Measurements from ENCODE around the gene GINS3. TPM values are rescaled to one million over a fixed set of nuclear protein-coding genes. Genes with fewer than 3 reads are reported as not detected.

Gene GINS3
- polyA plus RNA-seq, 1 donor (not counting 4 experiments of a cell fraction or from before 2014, with no cell fraction given), result 10.1 TPM

DNA sequence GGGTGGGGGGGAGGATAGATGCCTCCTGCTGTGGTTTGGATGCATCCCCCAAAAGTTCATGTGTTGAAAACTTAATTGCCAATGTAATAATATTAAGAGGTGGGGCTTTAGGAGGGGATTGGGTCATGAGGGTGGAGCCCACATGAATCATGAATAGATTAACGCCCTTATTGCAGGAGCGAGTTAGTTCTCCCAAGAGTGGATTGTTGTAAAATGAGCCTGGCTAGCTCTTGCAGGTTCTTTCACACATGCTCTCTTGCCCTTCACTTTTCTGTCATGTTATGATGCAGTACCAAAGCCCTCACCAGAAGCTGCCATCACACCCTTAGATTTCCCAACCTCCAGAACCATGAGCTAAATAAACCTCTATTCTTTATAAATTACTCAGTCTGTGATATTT, 52.0 kb downstream of the GINS3 start:
- Histone ChIP-seq H3K27me3 (ENCODE audit: control insufficient read depth, extremely low read depth, insufficient read depth, low read length) (no peaks in the 10 kb centered on the region), H3K36me3 (ENCODE audit: control insufficient read depth in 2 of 2, extremely low read depth in 1 of 2, insufficient read depth in 2 of 2, low read length in 2 of 2) (no peaks in the 10 kb centered on the region), H3K9ac (ENCODE audit: control insufficient read depth, extremely low read depth, insufficient read depth, low read length) (no peak overlapping the region), H3K79me2 (ENCODE audit: control insufficient read depth, insufficient read depth, low read length) (no peaks in the 10 kb centered on the region), H4K20me1 (ENCODE audit: control insufficient read depth, extremely low read depth, insufficient read depth, low read length) (no peaks in the 10 kb centered on the region), H3K4me3 (ENCODE audit: control insufficient read depth in 2 of 3, extremely low read depth in 1 of 3, insufficient read depth in 2 of 3, low read depth in 1 of 3, low read length in 3 of 3) (no peak overlapping the region), H3K9me3 (ENCODE audit: control insufficient read depth, low read depth, low read length) (no peaks in the 10 kb centered on the region), H3K9me1 (ENCODE audit: control insufficient read depth, extremely low read depth, insufficient read depth, low read length) (no peaks in the 10 kb centered on the region), H3K27ac (ENCODE audit: control insufficient read depth, insufficient read depth, low read length) (no peak overlapping the region), H2AFZ (ENCODE audit: control insufficient read depth, low read length) (no peak overlapping the region), H3K4me2 (ENCODE audit: control insufficient read depth, extremely low read depth, insufficient read depth, low read depth, low read length) (no peak overlapping the region), H3K4me1 (ENCODE audit: control insufficient read depth, extremely low read depth, insufficient read depth, low read length) (no peaks in the 10 kb centered on the region)
- TF ChIP-seq EZH2 (IDR thresholded peaks at IDR 0.05; ENCODE audit: low read length) (no peak), CTCF (optimal IDR thresholded peaks at IDR 0.05 in 1 of 3, IDR thresholded peaks at IDR 0.05 in 1 of 3, conservative IDR thresholded peaks at IDR 0.05 in 1 of 3; ENCODE audit: extremely low read depth in 1 of 3, insufficient read depth in 2 of 3, low read length in 3 of 3) (no peak)
- dilution Hi-C loops (cut with MboI; ENCODE audit: extremely low pct_ligation_motif_present, low sequenced_read_pairs), result no loop called here
- DNase-seq (ENCODE audit: low read depth, low spot score), result no peak
- FAIRE-seq, result no peak

GRCh38 chr16:58448890-58449289, 56.6 kb downstream of the GINS3 start:
- DNase-seq (ENCODE audit: low read depth, low spot score), result no peak
- FAIRE-seq, result no peak
- Histone ChIP-seq H3K4me2 (ENCODE audit: control insufficient read depth, extremely low read depth, insufficient read depth, low read depth, low read length) (no peak overlapping the region), H3K9me1 (ENCODE audit: control insufficient read depth, extremely low read depth, insufficient read depth, low read length) (no peaks in the 10 kb centered on the region), H3K27me3 (ENCODE audit: control insufficient read depth, extremely low read depth, insufficient read depth, low read length) (peaks cover 13% of the 10 kb centered on the region), H4K20me1 (ENCODE audit: control insufficient read depth, extremely low read depth, insufficient read depth, low read length) (no peaks in the 10 kb centered on the region), H3K36me3 (ENCODE audit: control insufficient read depth in 2 of 2, extremely low read depth in 1 of 2, insufficient read depth in 2 of 2, low read length in 2 of 2) (no peaks in the 10 kb centered on the region), H2AFZ (ENCODE audit: control insufficient read depth, low read length) (no peak overlapping the region), H3K9me3 (ENCODE audit: control insufficient read depth, low read depth, low read length) (no peaks in the 10 kb centered on the region), H3K9ac (ENCODE audit: control insufficient read depth, extremely low read depth, insufficient read depth, low read length) (no peak overlapping the region), H3K4me3 (ENCODE audit: control insufficient read depth in 2 of 3, extremely low read depth in 1 of 3, insufficient read depth in 2 of 3, low read depth in 1 of 3, low read length in 3 of 3) (no peak overlapping the region), H3K27ac (ENCODE audit: control insufficient read depth, insufficient read depth, low read length) (no peak overlapping the region), H3K79me2 (ENCODE audit: control insufficient read depth, insufficient read depth, low read length) (no peaks in the 10 kb centered on the region), H3K4me1 (ENCODE audit: control insufficient read depth, extremely low read depth, insufficient read depth, low read length) (no peaks in the 10 kb centered on the region)
- dilution Hi-C loops (cut with MboI; ENCODE audit: extremely low pct_ligation_motif_present, low sequenced_read_pairs), result no loop called here
- TF ChIP-seq EZH2 (IDR thresholded peaks at IDR 0.05; ENCODE audit: low read length) (no peak), CTCF (optimal IDR thresholded peaks at IDR 0.05 in 1 of 3, IDR thresholded peaks at IDR 0.05 in 1 of 3, conservative IDR thresholded peaks at IDR 0.05 in 1 of 3; ENCODE audit: extremely low read depth in 1 of 3, insufficient read depth in 2 of 3, low read length in 3 of 3) (no peak)

All from keratinocyte (primary cell).